HG02798 (cell line): ENCODE data around the gene MUC12.
"Not testable (repeated sequence)": the region's sequence is repeated elsewhere in the genome, so short reads cannot be mapped to it uniquely, and the experiment has no call there.

Experiments
- ATAC-seq: cut with Tn5 transposase; IDR thresholded peaks from one replicate; pipeline ENCODE4 v1.9.1; 2021; ENCODE audit warnings: mild to moderate bottlenecking; ENCODE audit not compliant: unreplicated experiment, poor library complexity

Gene MUC12, protein sequence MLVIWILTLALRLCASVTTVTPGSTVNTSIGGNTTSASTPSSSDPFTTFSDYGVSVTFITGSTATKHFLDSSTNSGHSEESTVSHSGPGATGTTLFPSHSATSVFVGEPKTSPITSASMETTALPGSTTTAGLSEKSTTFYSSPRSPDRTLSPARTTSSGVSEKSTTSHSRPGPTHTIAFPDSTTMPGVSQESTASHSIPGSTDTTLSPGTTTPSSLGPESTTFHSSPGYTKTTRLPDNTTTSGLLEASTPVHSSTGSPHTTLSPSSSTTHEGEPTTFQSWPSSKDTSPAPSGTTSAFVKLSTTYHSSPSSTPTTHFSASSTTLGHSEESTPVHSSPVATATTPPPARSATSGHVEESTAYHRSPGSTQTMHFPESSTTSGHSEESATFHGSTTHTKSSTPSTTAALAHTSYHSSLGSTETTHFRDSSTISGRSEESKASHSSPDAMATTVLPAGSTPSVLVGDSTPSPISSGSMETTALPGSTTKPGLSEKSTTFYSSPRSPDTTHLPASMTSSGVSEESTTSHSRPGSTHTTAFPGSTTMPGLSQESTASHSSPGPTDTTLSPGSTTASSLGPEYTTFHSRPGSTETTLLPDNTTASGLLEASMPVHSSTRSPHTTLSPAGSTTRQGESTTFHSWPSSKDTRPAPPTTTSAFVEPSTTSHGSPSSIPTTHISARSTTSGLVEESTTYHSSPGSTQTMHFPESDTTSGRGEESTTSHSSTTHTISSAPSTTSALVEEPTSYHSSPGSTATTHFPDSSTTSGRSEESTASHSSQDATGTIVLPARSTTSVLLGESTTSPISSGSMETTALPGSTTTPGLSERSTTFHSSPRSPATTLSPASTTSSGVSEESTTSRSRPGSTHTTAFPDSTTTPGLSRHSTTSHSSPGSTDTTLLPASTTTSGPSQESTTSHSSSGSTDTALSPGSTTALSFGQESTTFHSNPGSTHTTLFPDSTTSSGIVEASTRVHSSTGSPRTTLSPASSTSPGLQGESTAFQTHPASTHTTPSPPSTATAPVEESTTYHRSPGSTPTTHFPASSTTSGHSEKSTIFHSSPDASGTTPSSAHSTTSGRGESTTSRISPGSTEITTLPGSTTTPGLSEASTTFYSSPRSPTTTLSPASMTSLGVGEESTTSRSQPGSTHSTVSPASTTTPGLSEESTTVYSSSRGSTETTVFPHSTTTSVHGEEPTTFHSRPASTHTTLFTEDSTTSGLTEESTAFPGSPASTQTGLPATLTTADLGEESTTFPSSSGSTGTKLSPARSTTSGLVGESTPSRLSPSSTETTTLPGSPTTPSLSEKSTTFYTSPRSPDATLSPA (N-terminal part only)

GRCh38 chr7:100969066-100969615 is at the start of gene MUC12:
Gene MUC12, plus strand, starts transcription at chr7:100969565. Its CDS starts 58 bp downstream, at chr7:100969623.
- no peak for ATAC-seq

- not testable (repeated sequence) for ATAC-seq
Observed at GRCh38 chr7:100919779-100920437, 49.5 kb upstream of the MUC12 start.

DNA sequence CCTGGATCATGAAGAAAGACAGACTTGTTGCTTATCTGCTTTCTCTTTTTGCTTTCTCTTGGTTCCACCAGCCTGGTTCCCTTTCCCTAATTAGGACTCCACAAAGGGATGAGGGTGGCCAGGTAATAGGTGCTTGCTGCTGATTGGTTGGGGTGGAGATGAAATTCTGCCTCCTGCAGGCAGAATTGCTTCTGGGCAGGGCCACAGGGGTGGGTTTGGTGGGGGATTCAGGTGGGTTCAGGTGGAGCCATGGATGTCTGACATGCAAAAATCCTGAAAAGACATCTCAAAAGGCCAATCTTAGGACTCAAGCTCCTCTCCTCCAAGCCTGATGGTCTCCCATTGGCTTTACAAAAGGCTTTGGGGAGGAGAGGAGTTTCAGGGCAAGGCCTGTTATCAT is 48.3 kb upstream of the MUC12 start:
- ATAC-seq: no peak

- not testable (repeated sequence) for ATAC-seq
Observed at GRCh38 chr7:100923616-100924015, 45.7 kb upstream of the MUC12 start.

- ATAC-seq: no peak
Observed at GRCh38 chr7:100929808-100930174, 39.6 kb upstream of the MUC12 start.

GRCh38 chr7:100933734-100934133 is 35.6 kb upstream of the MUC12 start:
- ATAC-seq: no peak

DNA sequence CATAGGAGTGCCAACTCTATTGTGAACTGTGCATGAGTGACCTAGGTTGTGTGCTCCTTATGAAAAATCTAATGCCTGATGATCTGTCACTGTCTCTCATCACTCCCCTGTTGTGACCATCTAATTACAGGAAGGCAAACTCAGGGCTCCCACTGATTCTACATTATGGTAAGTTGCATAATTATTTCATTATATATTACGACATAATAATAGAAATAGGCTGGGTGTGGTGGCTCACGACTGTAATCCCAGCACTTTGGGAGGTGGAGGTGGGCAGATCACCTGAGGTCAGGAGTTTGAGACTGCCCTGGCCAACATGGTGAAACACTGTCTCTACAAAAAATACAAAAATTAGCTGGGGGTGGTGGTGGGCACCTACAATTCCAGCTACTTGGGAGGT is 34.0 kb upstream of the MUC12 start:
- not testable (repeated sequence) for ATAC-seq

DNA sequence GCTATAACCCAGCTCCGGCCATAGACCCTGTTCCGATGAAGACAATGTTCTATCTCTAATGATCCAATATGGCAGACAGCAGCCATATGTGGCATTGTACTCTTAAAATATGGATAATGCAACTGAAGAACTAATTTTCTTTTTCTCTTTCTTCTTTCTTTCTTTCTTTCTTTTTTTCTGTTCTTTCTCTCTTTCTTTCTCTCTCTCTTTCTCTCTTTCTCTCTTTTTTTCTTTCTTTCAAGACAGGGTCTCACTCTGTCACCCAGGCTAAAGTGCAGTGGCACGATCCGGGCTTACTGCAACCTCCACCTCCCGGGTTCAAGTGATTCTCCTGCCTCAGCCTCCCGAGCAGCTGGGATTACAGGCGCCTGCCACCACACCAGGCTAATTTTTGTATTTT is 33.2 kb upstream of the MUC12 start:
- not testable (repeated sequence) for ATAC-seq

DNA sequence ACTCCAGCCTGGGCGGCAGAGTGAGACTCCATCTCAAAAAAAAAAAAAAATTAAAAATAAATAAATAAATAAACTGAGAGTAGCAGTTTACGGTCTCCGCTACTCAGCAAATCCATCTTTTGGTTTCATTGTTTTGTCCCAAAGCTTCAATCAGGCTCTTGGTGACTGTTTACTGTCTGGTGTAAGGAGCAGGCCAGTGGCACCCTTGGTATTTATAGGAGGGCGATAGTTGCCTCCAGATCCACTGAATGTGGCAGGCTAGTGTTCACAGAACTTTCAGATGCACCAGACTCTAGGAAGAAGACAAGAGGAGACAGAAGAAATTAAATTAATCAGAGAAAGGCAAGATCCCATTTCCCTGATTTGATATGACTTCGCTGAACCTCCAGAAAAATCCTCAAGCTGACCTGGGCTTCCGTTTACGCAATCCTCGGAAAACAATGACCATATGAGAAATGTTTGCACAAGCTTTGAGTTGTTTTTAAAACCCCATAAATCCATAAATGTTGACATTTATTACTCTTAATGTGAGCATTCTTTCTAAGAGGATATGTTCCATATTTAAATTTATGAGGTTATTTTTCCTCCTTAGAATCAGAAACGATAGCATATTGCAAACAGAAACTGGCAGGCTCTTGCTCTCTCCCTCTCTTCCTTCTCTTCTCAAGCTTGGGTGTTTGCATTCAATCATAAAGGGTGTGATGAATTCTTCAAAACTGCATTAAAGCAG is 27.2 kb upstream of the MUC12 start:
- ATAC-seq: no peak

- no peak for ATAC-seq
Observed at GRCh38 chr7:100943693-100944092, 25.7 kb upstream of the MUC12 start.

GRCh38 chr7:100944138-100944537 is 25.2 kb upstream of the MUC12 start:
- no peak for ATAC-seq

- ATAC-seq: no peak
Observed at GRCh38 chr7:100946111-100946510, 23.3 kb upstream of the MUC12 start.

- ATAC-seq: no peak
Observed at GRCh38 chr7:100946766-100947365, 22.5 kb upstream of the MUC12 start.

- ATAC-seq: no peak
Observed at GRCh38 chr7:100947792-100948191, 21.6 kb upstream of the MUC12 start.

DNA sequence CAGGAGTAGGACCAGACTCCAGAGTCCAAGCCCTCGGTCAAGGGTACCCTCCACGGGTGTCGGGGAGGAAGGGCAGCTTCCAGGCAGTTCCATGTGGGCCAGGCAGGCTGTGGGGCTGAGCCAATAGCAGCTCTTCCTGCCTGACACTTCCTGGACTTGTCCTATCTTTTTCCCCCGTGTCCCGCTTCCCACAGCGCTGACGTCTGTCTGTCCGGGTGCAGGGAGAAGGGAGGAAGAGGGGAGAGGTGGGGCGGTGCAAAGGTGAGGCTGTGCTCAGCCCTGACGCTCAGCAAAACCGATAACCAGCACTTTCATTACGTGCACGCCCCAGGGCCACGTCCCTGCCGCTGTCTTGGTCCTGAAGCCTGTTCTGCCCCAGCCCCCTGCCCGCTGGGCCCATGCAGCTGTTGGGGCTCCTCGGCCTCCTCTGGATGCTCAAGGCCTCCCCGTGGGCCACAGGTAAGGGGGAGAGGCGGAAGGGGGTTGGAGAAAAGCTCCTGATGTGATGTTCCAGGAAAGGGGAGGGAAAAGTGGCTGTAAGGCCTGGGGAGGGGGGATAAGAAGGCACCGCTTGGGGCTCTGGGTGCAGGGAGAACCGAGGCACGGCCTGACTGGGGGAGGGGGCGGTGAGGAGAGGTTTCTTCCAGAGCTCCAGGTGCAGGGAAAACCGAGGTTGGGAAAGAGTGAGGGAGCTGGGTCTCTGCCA is 20.0 kb upstream of the MUC12 start, which contains the start of gene MUC3A:
TSS of gene MUC3A (plus strand) at position 308 of the 706 bp plus-strand sequence. CDS start at position 399, 91 bp downstream.
- ATAC-seq: no peak

- no peak for ATAC-seq
Observed at GRCh38 chr7:100949933-100950443, 19.4 kb upstream of the MUC12 start.

- no peak for ATAC-seq
Observed at GRCh38 chr7:100951172-100951571, 18.2 kb upstream of the MUC12 start.
